ENCODE data around the gene RSPRY1.
A peak's percentile ranks its signal among the peaks of the same experiment; 100 is the strongest.
"Not testable (repeated sequence)": the region's sequence is repeated elsewhere in the genome, so short reads cannot be mapped to it uniquely, and the experiment has no call there.

The RSPRY1 gene

GRCh38 chr16:57192720-57193486 lies 6.8 kb downstream of the RSPRY1 start:
- DNase-seq (ENCODE audit: low read depth), result no peak
- no peak for TF ChIP-seq CTCF (conservative IDR thresholded peaks at IDR 0.05; ENCODE audit: low read depth, low read length)
- H3K4me3 ChIP-seq (ENCODE audit: low read length), result no peak overlapping the region

- peak; percentile 69 for DNase-seq (ENCODE audit: low read depth)
- H3K4me3 ChIP-seq (ENCODE audit: low read length), result no peak overlapping the region
- no peak for TF ChIP-seq CTCF (conservative IDR thresholded peaks at IDR 0.05; ENCODE audit: low read depth, low read length)
Observed at GRCh38 chr16:57194512-57194911, 8.4 kb downstream of the RSPRY1 start.

- TF ChIP-seq CTCF (conservative IDR thresholded peaks at IDR 0.05; ENCODE audit: low read depth, low read length), result no peak
- DNase-seq (ENCODE audit: low read depth), result no peak
- no peak overlapping the region for H3K4me3 ChIP-seq (ENCODE audit: low read length)
Observed at GRCh38 chr16:57196286-57196685, 10.2 kb downstream of the RSPRY1 start.

- no peak overlapping the region for H3K4me3 ChIP-seq (ENCODE audit: low read length)
- no peak for TF ChIP-seq CTCF (conservative IDR thresholded peaks at IDR 0.05; ENCODE audit: low read depth, low read length)
- DNase-seq (ENCODE audit: low read depth), result no peak
Observed at GRCh38 chr16:57196753-57197152, 10.6 kb downstream of the RSPRY1 start.

GRCh38 chr16:57200321-57200720 lies 14.2 kb downstream of the RSPRY1 start:
- not testable (repeated sequence) for DNase-seq (ENCODE audit: low read depth); H3K4me3 ChIP-seq (ENCODE audit: low read length)

GRCh38 chr16:57200926-57201325 lies 14.8 kb downstream of the RSPRY1 start:
- not testable (repeated sequence) for H3K4me3 ChIP-seq (ENCODE audit: low read length); DNase-seq (ENCODE audit: low read depth)

GRCh38 chr16:57202095-57202886 lies 16.2 kb downstream of the RSPRY1 start:
- no peak for DNase-seq (ENCODE audit: low read depth)
- H3K4me3 ChIP-seq (ENCODE audit: low read length), result no peak overlapping the region
- no peak for TF ChIP-seq CTCF (conservative IDR thresholded peaks at IDR 0.05; ENCODE audit: low read depth, low read length)

- no peak overlapping the region for H3K4me3 ChIP-seq (ENCODE audit: low read length)
- no peak for TF ChIP-seq CTCF (conservative IDR thresholded peaks at IDR 0.05; ENCODE audit: low read depth, low read length)
- DNase-seq (ENCODE audit: low read depth), result no peak
Observed at GRCh38 chr16:57203451-57203850, 17.3 kb downstream of the RSPRY1 start.

Data from retinal pigment epithelial cell (primary cell).